GM21529 (cell line): ENCODE data around the gene ABCG2.

Experiments
- ATAC-seq: cut with Tn5 transposase; IDR thresholded peaks from one replicate; pipeline ENCODE4 v1.9.1; 2021; ENCODE audit not compliant: unreplicated experiment

The ABCG2 gene

DNA sequence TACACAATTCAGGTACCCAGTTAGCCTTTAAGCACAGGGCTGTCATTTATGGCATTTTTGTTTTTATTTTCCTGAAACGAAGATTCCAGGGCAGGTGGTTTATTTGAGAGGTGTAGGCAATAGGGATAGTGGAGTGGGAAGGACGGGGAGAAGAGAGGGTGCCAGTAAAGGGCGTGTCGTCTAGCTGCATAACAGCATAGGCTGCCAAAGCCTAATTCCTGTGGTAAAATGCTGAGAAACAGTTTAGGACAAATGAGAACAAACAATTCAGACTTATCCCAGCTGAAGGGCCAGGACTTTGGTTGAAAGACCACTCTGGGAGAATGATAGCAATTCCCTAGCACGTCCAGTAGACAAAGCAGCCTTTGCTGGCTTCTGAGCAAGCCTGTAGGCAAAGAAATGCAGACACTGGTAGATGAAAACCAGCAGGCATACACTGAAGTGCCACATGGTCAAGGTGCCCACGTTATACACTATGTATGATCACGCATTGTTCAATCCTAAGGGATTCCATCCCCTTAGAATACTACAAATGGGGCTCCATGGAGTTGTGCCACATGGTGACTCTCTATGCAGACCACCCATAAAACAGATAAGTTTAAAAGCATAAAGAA lies 80.4 kb downstream of the ABCG2 start:
- ATAC-seq, result no peak

DNA sequence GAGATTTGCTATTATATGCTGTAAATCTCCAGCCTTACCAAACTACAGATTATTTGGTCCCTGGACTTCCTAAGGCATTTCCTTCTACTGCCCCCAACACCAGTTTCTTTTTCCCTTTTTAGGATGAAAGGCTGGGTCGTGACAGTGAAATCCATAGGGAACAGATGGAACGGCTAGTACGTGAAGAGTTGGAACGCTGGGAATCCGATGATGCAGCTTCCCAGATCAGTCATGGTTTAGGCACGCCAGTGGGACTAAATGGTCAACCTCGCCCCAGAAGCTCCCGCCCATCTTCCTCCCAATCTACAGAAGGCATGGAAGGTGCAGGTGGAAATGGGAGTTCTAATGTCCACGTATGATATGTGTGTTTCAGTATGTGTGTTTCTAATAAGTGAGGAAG lies 83.1 kb downstream of the ABCG2 start:
- no peak for ATAC-seq

DNA sequence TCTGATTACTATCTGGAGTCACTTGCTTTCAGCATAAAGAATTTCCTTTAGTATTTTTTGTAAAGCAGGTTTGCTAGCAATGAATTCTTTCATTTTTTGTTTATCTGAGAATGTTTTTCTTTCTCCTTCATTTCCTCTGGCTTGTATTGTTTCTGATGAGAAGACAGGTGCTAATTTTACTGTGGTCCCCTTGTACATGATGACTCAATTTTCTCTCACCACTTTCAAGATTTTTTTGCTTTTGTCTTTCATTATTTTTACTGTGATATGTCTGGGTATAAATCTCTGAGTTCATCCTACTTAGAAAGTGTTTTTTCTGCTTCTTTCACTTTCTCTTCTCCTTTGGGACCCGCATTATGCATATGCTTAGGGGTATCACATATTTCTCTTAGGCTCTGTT lies 88.4 kb downstream of the ABCG2 start:
- ATAC-seq, result no peak

DNA sequence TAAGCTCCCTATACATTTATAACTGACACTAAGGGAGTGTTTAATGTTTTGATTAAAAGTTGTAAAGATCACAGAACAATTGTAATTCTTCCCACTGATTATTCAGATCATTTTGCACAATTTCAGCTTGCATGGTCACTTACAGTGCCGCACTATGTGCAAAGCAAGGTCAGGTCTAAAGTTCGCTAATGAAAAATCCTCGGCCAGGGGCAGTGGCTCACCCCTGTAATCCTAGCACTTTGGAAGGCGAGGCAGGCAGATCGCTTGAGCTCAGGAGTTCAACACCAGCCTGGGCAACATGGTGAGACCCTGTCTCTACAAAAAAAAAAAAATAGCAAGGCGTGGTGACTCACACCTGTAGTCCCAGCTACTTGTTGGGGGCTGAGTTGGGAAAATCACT lies 94.0 kb downstream of the ABCG2 start:
- no peak for ATAC-seq

DNA sequence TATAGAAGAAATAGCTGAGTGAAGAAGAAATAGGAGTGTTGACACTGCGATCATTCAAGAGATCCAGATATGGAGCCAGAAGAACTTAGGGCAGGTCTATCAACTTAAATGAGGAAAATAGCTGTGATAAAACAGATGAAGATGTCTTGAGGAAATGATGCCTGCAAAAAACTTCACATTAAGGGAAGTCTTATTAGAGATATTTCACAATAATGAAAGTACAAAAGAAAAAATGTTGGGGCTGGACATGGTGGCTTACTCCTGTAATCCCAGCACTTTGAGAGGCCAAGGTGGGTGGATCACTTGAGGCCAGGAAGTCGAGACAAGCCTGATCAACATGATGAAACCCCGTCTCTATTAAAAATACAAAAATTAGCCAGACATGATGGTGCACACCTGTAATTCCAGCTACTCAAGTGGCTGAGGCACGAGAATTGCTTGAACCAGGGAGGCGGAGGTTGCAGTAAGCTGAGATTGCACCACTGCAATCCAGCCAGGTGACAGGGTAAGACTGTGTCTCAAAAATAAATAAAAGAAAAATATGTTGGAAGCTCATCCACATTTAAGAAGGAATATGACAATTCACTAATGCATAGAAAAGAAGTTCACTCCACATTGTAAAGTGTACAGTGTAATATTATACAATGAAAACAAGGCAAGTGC lies 94.7 kb downstream of the ABCG2 start:
- ATAC-seq, result no peak

DNA sequence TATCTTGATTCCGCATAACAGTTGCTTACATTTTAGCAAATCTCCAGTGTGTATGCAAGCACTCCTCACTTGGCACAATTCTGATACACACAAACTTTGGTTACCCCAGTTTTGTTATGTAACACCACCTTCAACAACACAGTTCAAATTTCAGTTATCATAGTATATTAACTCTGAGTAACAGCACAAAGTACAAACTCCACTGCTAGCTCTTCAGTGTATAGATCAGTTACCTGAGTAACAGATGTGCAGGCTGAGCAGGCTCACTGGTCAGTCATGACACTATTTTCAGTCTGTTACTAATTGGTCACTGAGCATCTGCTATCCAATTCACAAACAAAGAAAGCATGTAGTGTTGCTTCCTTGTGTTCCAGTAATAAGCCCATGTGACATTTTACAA lies 95.6 kb downstream of the ABCG2 start:
- no peak for ATAC-seq

DNA sequence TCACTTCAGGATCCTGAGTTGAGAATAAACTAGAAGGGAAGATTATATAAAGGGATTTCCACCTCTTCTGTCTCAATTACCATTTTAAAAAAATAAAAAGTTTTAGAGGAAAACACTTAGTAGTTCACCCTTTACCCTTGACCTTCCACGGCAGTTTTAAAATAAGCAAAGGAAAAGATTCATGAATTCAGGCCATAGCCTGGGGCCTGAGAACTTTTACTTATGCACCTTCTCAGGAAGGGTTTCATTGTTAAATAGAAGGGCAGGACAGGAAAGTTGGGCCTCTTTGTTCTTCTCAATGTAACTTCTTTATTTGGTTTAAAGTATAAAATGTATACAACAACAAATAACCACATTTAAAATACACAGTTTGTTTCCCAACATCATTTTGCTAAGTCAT lies 96.1 kb downstream of the ABCG2 start:
- ATAC-seq, result no peak

DNA sequence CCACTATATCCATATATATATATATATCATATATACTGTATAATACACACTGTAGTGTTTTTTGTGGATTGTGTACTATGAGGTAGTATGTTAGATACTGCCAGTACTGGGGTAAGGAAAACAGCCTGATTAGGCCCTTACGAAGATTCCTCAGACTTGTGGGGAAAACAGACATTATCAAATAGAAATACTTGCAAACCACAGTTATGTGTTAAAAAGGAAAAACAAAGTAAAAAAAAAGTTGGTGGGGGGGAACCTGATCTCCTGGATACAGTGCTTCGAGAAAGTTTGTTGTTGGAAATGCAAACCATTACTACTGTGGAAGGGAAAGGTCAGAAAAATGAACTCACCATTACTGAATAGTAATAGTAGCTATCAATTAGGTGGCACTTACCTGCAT lies 98.0 kb downstream of the ABCG2 start:
- ATAC-seq, result no peak

DNA sequence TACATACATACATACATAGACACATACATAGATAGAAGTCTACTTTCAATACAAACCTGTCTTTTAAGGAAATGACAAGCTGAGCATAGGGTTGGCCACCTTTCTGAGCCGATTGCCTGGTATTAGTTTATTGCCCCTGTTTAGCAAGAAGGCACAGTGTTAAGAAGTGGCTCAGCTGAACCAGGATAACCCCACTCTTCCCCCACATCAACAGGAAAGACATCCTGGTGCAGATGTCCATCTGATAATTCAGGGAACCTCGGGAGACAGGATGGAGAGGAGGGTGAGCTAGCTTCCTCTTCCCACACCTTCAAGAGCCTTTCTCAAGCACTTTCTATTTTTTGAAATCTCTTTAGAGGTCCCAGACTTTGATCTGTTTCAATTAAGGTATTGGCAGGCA lies 98.7 kb downstream of the ABCG2 start:
- no peak for ATAC-seq

DNA sequence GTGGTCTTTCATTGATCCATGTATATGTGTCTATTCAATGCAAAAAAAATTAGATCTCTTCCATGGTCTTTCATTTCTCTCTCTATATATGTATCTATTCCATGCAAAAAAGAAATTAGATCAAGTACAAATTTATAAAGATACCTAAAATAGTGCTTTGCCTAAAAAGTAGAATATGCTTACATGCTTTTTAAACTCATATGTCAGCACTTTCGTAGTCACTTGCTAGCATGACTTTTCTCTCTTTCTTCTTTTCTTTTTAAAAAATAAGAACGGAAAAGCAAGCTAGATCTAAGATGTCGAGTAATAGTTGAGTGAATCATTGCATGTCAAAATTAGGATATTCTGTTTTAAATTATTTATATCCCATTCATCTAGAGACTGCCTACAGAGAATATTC lies 100.1 kb downstream of the ABCG2 start:
- ATAC-seq, result no peak

DNA sequence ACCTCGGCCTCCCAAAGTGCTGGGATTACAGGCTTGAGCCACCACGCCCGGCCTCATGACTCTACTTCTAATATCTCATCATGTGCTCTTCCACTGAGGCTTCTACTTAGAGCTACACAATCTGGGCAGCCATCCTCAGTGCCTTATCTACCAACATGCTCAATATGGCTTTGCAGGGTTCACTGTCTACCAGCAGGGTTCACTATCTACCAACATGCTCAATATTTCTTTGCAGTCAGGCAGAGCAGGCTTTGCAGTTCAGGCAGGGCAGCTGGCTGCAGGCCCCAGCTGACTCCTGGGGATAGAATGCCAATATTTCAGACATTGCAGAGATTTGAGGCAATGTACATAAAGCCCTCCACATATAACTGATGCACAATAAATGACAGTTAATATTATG lies 103.5 kb downstream of the ABCG2 start:
- ATAC-seq, result no peak

DNA sequence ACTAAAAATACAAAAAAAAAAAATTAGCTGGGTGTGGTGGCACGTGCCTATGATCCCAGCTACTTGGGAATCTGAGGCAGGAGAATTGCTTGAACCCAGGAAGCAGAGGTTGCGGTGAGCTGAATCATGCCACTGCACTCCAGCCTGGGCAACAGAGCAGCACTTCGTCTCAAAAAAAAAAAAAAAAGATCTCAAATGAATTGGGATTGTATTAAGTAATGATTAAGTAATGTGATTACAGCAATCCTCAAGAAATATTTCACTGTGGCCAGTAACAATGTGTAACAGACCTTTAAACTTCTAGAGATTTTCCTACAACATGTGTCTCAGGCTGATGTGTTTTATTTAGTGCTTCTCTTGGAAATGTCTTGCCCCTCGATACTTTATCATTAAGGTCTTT lies 104.2 kb downstream of the ABCG2 start:
- no peak for ATAC-seq

DNA sequence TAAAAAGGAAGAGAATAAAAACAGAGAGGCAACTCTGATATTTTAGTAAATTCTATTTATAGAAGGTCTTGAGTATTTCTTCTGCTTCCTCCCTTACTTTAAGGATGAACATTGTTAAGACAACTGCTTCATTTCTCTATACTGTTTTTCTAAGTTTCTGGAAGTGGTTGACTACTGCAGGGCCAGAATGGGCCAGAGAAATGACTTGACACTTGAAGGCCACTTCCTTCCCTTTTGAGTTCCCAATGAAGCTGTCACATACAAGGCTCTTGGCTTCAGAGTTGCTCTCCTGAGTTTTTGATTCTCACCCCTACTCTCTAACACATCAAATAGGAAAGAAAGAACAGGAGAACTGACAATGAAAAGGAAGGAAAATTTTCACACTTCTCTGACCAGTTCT lies 113.4 kb downstream of the ABCG2 start:
- ATAC-seq, result no peak

DNA sequence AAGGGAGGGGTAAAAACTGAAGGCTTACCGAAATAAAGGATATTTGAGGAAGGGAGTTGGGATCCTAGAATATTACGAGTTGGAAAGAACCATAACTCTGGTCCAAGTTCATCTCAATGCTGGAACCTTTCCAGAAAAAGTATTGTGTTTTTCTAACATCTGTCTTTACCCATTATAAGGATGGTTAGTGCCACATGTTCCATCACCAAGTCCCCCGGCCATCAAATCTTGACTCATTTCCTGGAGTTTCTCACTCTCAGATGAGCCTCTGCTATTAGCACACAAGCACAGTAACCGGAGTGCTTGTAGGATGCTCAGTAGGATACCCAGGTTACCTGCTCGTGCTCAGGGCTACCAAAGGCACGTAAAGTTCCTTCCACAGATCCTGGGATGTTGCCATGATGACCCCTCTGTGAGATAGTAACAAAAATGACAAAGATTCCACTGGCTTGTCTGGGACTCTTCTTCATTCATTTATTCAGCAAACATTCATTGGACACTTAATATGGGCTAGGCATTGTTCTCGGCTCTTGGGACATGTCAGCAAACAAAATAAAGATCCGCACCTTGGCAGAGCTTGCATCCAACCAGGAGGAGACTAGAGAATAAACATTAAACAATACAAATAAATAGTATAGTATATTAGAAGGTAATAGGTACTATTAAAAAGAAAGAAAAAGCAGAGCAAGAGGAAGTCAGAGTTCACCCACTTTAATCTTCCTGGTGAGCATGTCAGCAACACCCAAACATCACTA lies 114.7 kb downstream of the ABCG2 start:
- no peak for ATAC-seq

DNA sequence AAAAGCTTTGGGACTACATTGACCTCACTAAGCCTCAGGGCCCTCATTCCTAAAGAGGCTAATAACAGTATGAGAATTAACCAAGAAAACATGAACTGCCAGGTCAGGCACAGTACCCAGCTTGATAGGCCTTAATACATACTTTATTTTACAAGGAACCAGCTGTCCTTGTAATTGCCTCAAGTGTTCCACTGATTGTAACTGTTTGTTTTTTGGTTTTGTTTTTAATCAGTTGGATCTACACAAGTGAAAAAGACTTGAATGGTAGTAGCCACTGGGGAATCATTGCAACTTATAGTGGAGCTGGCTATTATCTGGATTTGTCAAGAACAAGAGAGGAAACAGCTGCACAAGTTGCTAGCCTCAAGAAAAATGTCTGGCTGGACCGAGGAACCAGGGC lies 115.4 kb downstream of the ABCG2 start:
- no peak for ATAC-seq

DNA sequence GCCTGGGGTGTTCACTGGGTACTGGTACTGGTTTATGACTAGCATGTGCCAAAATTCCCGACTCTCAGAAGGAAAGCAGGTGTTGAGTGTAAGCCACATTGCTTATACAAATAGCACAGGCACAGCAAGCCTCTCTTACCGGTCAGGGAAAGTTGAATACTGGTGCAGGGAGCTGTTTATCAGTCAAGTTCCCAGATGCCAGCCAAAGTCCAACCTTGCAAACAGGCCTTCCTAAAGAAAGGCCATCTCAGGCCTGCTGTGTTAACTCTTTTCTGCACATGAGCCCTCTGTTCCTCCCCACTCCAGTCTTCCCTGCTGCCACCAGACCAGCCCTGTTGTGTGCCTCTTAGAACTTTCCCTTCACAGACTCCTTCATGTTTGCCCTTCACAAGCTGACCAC lies 116.8 kb downstream of the ABCG2 start:
- no peak for ATAC-seq

DNA sequence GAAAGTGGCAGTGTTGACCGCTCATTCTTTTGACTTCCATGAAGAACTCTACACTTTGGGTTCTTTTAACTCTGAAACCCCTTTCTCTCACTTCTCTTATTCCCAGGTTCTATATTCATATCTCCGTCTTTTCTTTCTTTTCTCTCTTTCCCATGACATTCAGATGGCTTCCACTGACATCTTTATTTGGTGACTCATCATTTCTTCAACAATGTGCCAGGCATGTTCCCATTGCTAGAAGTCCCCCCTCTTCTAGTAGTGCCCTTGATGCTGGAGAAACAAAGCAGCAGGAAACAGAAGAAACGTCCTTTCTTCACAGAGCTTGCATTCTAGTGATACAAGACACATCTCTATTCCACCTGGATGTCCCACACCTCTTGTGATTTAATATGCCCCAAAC lies 117.7 kb downstream of the ABCG2 start:
- no peak for ATAC-seq
